Measurements from ENCODE around the gene LRCH4. TPM values are rescaled to one million over a fixed set of nuclear protein-coding genes. Genes with fewer than 3 reads are reported as not detected.
A peak's percentile ranks its signal among the peaks of the same experiment; 100 is the strongest.

Gene LRCH4
- total and polyA plus RNA-seq, 2 of the 8 experiments (the other 6 are each of a cell fraction or from before 2014, with no cell fraction given), result 15.5 to 36.6 TPM

GRCh38 chr7:100613412-100614175 lies 27.7 kb upstream of the LRCH4 start:
- Histone ChIP-seq H2BK20ac (ENCODE audit: low read length) (no peak overlapping the region), H3K18ac (ENCODE audit: extremely low read depth, low read length) (no peak overlapping the region), H3K56ac (replicated peaks; ENCODE audit: insufficient read length, low read depth, low read length) (no peak overlapping the region), H2AFZ (ENCODE audit: low read length) (no peak overlapping the region), H3K4me1 (replicated peaks in 1 of 4; ENCODE audit: control insufficient read depth in 3 of 4, insufficient read depth in 4 of 4, low read length in 3 of 4) (peaks cover 0 to 6% (median 2%) of the 10 kb centered on the region in 4 experiments; a peak in 3 of 7 replicates), H3K27me3 (replicated peaks in 1 of 4; ENCODE audit: control insufficient read depth in 3 of 4, extremely low read depth in 1 of 4, insufficient read depth in 3 of 4, low read length in 3 of 4) (no peaks in the 10 kb centered on the region; a peak in 1 of 7 replicates), H3K79me1 (ENCODE audit: low read depth, low read length) (no peaks in the 10 kb centered on the region), H3K4me3 (ENCODE audit: extremely low read depth in 1 of 4, insufficient read depth in 2 of 4, low read depth in 3 of 4, low read length in 4 of 4) (peak overlapping the region in 1 of 4 experiments; percentile 75; a peak in 1 of 8 replicates), H3K9me3 (ENCODE audit: insufficient read depth in 2 of 2, low read depth in 1 of 2, low read length in 1 of 2) (no peaks in the 10 kb centered on the region), H3K36me3 (ENCODE audit: control insufficient read depth in 2 of 4, insufficient read depth in 4 of 4, low read length in 3 of 4) (no peaks in the 10 kb centered on the region), H3K23me2 (ENCODE audit: low read depth, low read length) (peaks cover 5% of the 10 kb centered on the region), H3K79me2 (ENCODE audit: control insufficient read depth in 1 of 2, insufficient read depth in 2 of 2, low read length in 2 of 2) (no peaks in the 10 kb centered on the region), H4K20me1 (replicated peaks in 1 of 2; ENCODE audit: control insufficient read depth in 1 of 2, insufficient read depth in 2 of 2, low read length in 2 of 2) (peaks cover 0 to 2% of the 10 kb centered on the region in 2 experiments), H3K23ac (ENCODE audit: insufficient read length) (no peak overlapping the region), H2BK5ac (ENCODE audit: low read depth, low read length) (no peak overlapping the region), H3K9ac (replicated peaks in 1 of 4; ENCODE audit: extremely low read depth in 1 of 4, low read depth in 3 of 4, low read length in 3 of 4) (no peak overlapping the region; a peak in 1 of 7 replicates), H2BK15ac (ENCODE audit: low read length) (peak overlapping the region; percentile 33; the same call in 1 of the 2 replicates), H4K8ac (ENCODE audit: extremely low read depth, insufficient read depth, low read length) (no peak overlapping the region), H2BK12ac (ENCODE audit: low read depth, low read length) (no peak overlapping the region), H4K5ac (ENCODE audit: insufficient read length, low read depth, low read length) (no peak overlapping the region), H3K14ac (ENCODE audit: insufficient read length) (no peak overlapping the region), H3K27ac (ENCODE audit: low read depth, low read length) (no peak overlapping the region), H4K91ac (replicated peaks; ENCODE audit: insufficient read length, low read length) (no peak overlapping the region), H3K4ac (replicated peaks; ENCODE audit: insufficient read length, low read depth, low read length) (no peak overlapping the region), H3K4me2 (ENCODE audit: insufficient read depth in 1 of 2, low read depth in 2 of 2, low read length in 2 of 2) (peak overlapping the region; percentile 68 to 94; a peak in 3 of 4 replicates), H2AK5ac (ENCODE audit: low read depth, low read length) (no peak overlapping the region), H2BK120ac (replicated peaks; ENCODE audit: low read depth, low read length) (no peak overlapping the region)
- DNase-seq (ENCODE audit: low read depth in 1 of 2, low spot score in 2 of 2), result no peak
- 88% methylated on average over 13 of the region's 13 CpGs; no CpG with 5 or more reads in 1 of the 2 experiments for WGBS, 2 experiments (ENCODE audit: extremely low coverage in 1 of 2, insufficient coverage in 1 of 2, insufficient read length in 1 of 2, insufficient replicate concordance in 2 of 2, low coverage in 1 of 2, low lambda C conversion rate in 2 of 2, missing lambda C conversion rate in 1 of 2)
- CTCF ChIA-PET (ENCODE audit: partially characterized antibody), result interaction anchor here (0.9 to 8.8 kb wide), 34 partner anchors 8 to 186 kb away, joined by 3 to 73 read pairs (median 5); partner anchors contain the start of genes ACTL6B, EPO, GIGYF1 and POP7
- FAIRE-seq, result no peak
- POLR2A ChIA-PET (ENCODE audit: partially characterized antibody), result interaction anchor here (1.1 to 2.4 kb wide), 6 partner anchors 9 to 215 kb away, joined by 3 to 19 read pairs (median 8); partner anchors contain the start of genes FBXO24, LRCH4 and PCOLCE

Data from H1 (cell line).